PC-9 (cell line): ENCODE measurements around the gene KTN1. TPM values are rescaled to one million over a fixed set of nuclear protein-coding genes. Genes with fewer than 3 reads are reported as not detected.

Source experiments
- BruUV-seq: library from RNA; stranded (reverse); fragments of 400-500 nt; replicated peaks from 2 replicates; lab custom pipeline; 2021; lab: Mats Ljungman, UMichigan
- CTCF ChIA-PET: fragments of 300-600 bp; sonication (Branson Sonifier 250); formaldehyde crosslinking; loops from one replicate; lab custom pipeline; 2022; ENCODE audit warnings: antibody characterized with exemption; lab: Charles Lee
- POLR2A ChIA-PET: fragments of 300-600 bp; sonication (Branson Sonifier 250); formaldehyde crosslinking; loops from one replicate; lab custom pipeline; 2022; ENCODE audit warnings: antibody characterized with exemption; ENCODE audit not compliant: unreplicated experiment; lab: Charles Lee
- DNase-seq, 2 experiments: peaks; one replicate each; pipeline versions ENCODE4 v3.0.0 to v3.0.0-alpha.2; 2015 to 2022; ENCODE audit warnings: mixed read lengths in 1 of 2
- H2AFZ ChIP-seq: fragments of 200-600 bp; sonication (generic); 2 replicates; pipeline ENCODE4 v1.8.1; 2017; ENCODE audit warnings: antibody characterized with exemption
- H3F3A ChIP-seq: fragments of 200-600 bp; sonication (generic); 2 replicates; pipeline ENCODE4 v1.8.1; 2017; ENCODE audit warnings: antibody characterized with exemption, mild to moderate bottlenecking, low read depth; ENCODE audit not compliant: insufficient read depth
- H3K27ac ChIP-seq: fragments of 200-600 bp; sonication (generic); 2 replicates; pipeline ENCODE4 v1.6.1; 2016; ENCODE audit warnings: mixed run types
- H3K27me3 ChIP-seq: fragments of 200-600 bp; sonication (generic); 2 replicates; pipeline ENCODE4 v1.6.1; 2016; ENCODE audit warnings: low read depth, mixed run types; ENCODE audit not compliant: insufficient read depth
- H3K36me3 ChIP-seq: fragments of 200-600 bp; sonication (generic); 2 replicates; pipeline ENCODE4 v1.6.1; 2016; ENCODE audit warnings: low read depth, mixed run types
- H3K4me1 ChIP-seq: fragments of 200-600 bp; sonication (generic); replicated peaks from 2 replicates; pipeline ENCODE4 v1.6.1; 2016; ENCODE audit warnings: mixed run types; ENCODE audit not compliant: insufficient read depth
- H3K4me2 ChIP-seq: fragments of 200-600 bp; sonication (generic); 2 replicates; pipeline ENCODE4 v1.6.1; 2017; ENCODE audit warnings: mixed run types
- H3K4me3 ChIP-seq: fragments of 200-600 bp; sonication (generic); 2 replicates; pipeline ENCODE4 v1.6.1; 2016; ENCODE audit warnings: mixed run types
- H3K79me2 ChIP-seq: fragments of 200-600 bp; sonication (generic); 2 replicates; pipeline ENCODE4 v1.6.1; 2017; ENCODE audit warnings: low read depth, mixed run types
- H3K9me2 ChIP-seq: fragments of 200-600 bp; sonication (generic); 2 replicates; pipeline ENCODE4 v1.8.1; 2017; ENCODE audit warnings: mild to moderate bottlenecking; ENCODE audit not compliant: insufficient read depth
- H3K9me3 ChIP-seq: fragments of 200-600 bp; sonication (generic); 2 replicates; pipeline ENCODE4 v1.8.1; 2016; ENCODE audit warnings: low read depth; ENCODE audit not compliant: insufficient read depth
- H4K20me1 ChIP-seq: fragments of 200-600 bp; sonication (generic); 2 replicates; pipeline ENCODE4 v1.8.1; 2017; ENCODE audit not compliant: insufficient read depth
- CTCF ChIP-seq: fragments of 200-600 bp; sonication (generic); conservative IDR thresholded peaks from 2 replicates; pipeline ENCODE4 v1.6.1; 2017; ENCODE audit warnings: mixed run types, antibody characterized with exemption, mild to moderate bottlenecking, moderate library complexity
- EZH2 ChIP-seq: fragments of 200-600 bp; sonication (generic); IDR thresholded peaks from 2 replicates; pipeline ENCODE4 v1.8.0; 2017; ENCODE audit warnings: antibody characterized with exemption, low read depth
- intact Hi-C: fragments of 100-400 bp; cut with micrococcal nuclease; formaldehyde crosslinking; loops from one replicate; pipeline ENCODE4 v1.10.0; 2022; ENCODE audit not compliant: unreplicated experiment
- total RNA-seq: library from RNA; stranded (reverse); gene quantifications from 2 replicates; pipeline ENCODE4 v1.2.3, GENCODE V29; 2021

Gene KTN1
- total RNA-seq, 1 experiment from 2014 or later = 250 TPM

- H3K4me3 ChIP-seq = no peak overlapping the region
- peaks cover 16% of the 10 kb centered on the region for H3K36me3 ChIP-seq
- DNase-seq = no peak
- ChIA-PET CTCF (no interaction called here), POLR2A (no interaction called here)
- H3K27me3 ChIP-seq = no peaks in the 10 kb centered on the region
- no peaks in the 10 kb centered on the region for H3K9me2 ChIP-seq
- peaks cover 98% of the 10 kb centered on the region for H3K79me2 ChIP-seq
- TF ChIP-seq CTCF = no peak
- no peak for TF ChIP-seq EZH2
- no TSS peak for BruUV-seq
- H3F3A ChIP-seq = peaks cover 22% of the 10 kb centered on the region
- no peaks in the 10 kb centered on the region for H3K9me3 ChIP-seq
- no peak overlapping the region for H2AFZ ChIP-seq
- intact Hi-C loops = loop anchor here (5.0 kb wide), 1 partner anchor 160 kb away; no protein-coding TSS in a partner anchor
- H4K20me1 ChIP-seq = peaks cover 10% of the 10 kb centered on the region
- H3K4me1 ChIP-seq = peaks cover 62% of the 10 kb centered on the region
- H3K27ac ChIP-seq = no peak overlapping the region
- no peak overlapping the region for H3K4me2 ChIP-seq
Measured at GRCh38 chr14:55607386-55607785, 27.4 kb downstream of the KTN1 start.

- DNase-seq = peak; percentile 7 to 49
- intact Hi-C loops = loop anchor here (5.0 kb wide), 1 partner anchor 162 kb away; no protein-coding TSS in a partner anchor
- Histone ChIP-seq H3F3A (peaks cover 21% of the 10 kb centered on the region), H3K9me2 (no peaks in the 10 kb centered on the region), H3K79me2 (peaks cover 92% of the 10 kb centered on the region), H3K27ac (0 out of 2 replicates have a peak overlapping the region, but pooled peaks have one; percentile 9), H2AFZ (no peak overlapping the region), H3K36me3 (peaks cover 14% of the 10 kb centered on the region), H3K4me2 (peak overlapping the region; percentile 30), H4K20me1 (peaks cover 14% of the 10 kb centered on the region), H3K27me3 (no peaks in the 10 kb centered on the region), H3K9me3 (no peaks in the 10 kb centered on the region), H3K4me3 (no peak overlapping the region), H3K4me1 (peaks cover 55% of the 10 kb centered on the region)
- CTCF ChIA-PET = no interaction called here
- TF ChIP-seq EZH2 = no peak
- POLR2A ChIA-PET = interaction anchor here (0.6 to 0.9 kb wide), 2 partner anchors 28 to 185 kb away, joined by 10 to 11 read pairs; no protein-coding TSS in a partner anchor
- BruUV-seq = no TSS peak
Measured at GRCh38 chr14:55609681-55610080, 29.7 kb downstream of the KTN1 start.

GRCh38 chr14:55610713-55611370 lies 30.8 kb downstream of the KTN1 start:
- BruUV-seq = no TSS peak
- Histone ChIP-seq H3F3A (peaks cover 12% of the 10 kb centered on the region; the same call in 1 of the 2 replicates), H4K20me1 (peaks cover 7% of the 10 kb centered on the region), H2AFZ (no peak overlapping the region), H3K4me3 (no peak overlapping the region), H3K4me2 (no peak overlapping the region), H3K9me2 (no peaks in the 10 kb centered on the region), H3K9me3 (no peaks in the 10 kb centered on the region), H3K4me1 (peaks cover 43% of the 10 kb centered on the region), H3K27me3 (no peaks in the 10 kb centered on the region), H3K36me3 (peaks cover 14% of the 10 kb centered on the region), H3K79me2 (peaks cover 81% of the 10 kb centered on the region), H3K27ac (no peak overlapping the region; the same call in 1 of the 2 replicates)
- intact Hi-C loops = no loop called here
- CTCF ChIA-PET = interaction anchor here (0.6 kb wide), 1 partner anchor 152 kb away, joined by 3 read pairs; no protein-coding TSS in a partner anchor
- POLR2A ChIA-PET = no interaction called here
- TF ChIP-seq CTCF (no peak), EZH2 (no peak)
- DNase-seq = no peak
